ENCODE data around the gene SLC12A5. TPM values are rescaled to one million over a fixed set of nuclear protein-coding genes. Genes with fewer than 3 reads are reported as not detected.

The SLC12A5 gene
- total and polyA plus RNA-seq, 2 of the 4 experiments (the other 2 are of a cell fraction): 2.2 TPM; not detected in 1

DNA sequence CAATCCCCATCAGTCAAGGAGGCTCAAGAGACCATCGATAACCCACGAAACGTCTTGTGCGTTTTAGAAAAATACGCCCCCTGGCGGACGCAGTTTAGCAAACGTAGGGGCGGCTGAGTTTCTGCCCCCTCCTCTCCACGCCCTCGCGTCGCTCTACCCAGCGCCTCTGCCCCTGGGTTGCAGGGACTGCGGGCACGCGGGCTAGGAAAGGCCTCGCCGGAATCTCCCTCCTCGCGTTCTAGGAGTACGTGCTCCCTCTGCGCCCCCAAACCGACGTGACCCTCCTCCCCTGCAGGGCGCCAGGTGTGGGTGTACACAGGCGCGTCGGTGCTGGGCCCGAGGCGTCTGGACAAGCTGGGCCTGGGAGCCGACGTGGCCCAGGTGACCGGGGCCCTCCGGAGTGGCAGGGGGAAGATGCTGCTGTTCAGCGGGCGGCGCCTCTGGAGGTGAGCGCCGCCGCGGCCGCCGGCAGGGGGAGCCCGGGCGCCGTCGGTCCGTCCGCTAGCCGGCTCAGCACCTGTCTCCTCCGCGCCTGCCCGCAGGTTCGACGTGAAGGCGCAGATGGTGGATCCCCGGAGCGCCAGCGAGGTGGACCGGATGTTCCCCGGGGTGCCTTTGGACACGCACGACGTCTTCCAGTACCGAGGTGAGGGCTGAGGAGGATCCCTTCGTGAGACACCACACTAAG is 15.0 kb upstream of the SLC12A5 start:
- no peak overlapping the region for H3K18ac ChIP-seq (ENCODE audit: low read depth, low read length)
- no peak overlapping the region for H4K5ac ChIP-seq (ENCODE audit: low read depth, low read length)
- H3K4me3 ChIP-seq (ENCODE audit: insufficient read depth, low read depth, low read length): no peak overlapping the region
- no peak overlapping the region for H2AK5ac ChIP-seq (ENCODE audit: low read depth, low read length)
- no peak overlapping the region; the same call in 1 of the 2 replicates for H3K4me2 ChIP-seq (ENCODE audit: low read depth, low read length)
- peak overlapping the region; percentile 82 for H2AFZ ChIP-seq (replicated peaks; ENCODE audit: low read length, poor library complexity)
- H3K9ac ChIP-seq (ENCODE audit: low read depth, low read length): no peak overlapping the region
- DNase-seq (peak; percentile 32), ATAC-seq (ENCODE audit: low read depth) (peak; percentile 89)
- no peak overlapping the region for H3K23ac ChIP-seq (ENCODE audit: low read depth, low read length)
- H3K4me1 ChIP-seq (ENCODE audit: control insufficient read depth, insufficient read depth, low read length): no peaks in the 10 kb centered on the region
- no peak overlapping the region for H2BK15ac ChIP-seq (ENCODE audit: low read depth, low read length)
- no peak overlapping the region for H3K27ac ChIP-seq (ENCODE audit: insufficient read depth, low read length)
- H3K36me3 ChIP-seq (ENCODE audit: control insufficient read depth, insufficient read depth, low read length): no peaks in the 10 kb centered on the region
- no peak overlapping the region for H3K56ac ChIP-seq (ENCODE audit: extremely low read depth, insufficient read depth, low read length)
- ChIA-PET CTCF (interaction anchor here (0.6 to 1.7 kb wide), 4 partner anchors 9 to 266 kb away, joined by 3 to 5 read pairs (median 4); no protein-coding TSS in a partner anchor), POLR2A (ENCODE audit: unreplicated experiment) (no interaction called here)
- TF ChIP-seq BHLHE40 (IDR thresholded peaks at IDR 0.05; ENCODE audit: low read depth, low read length) (no peak), RAD21 (IDR thresholded peaks at IDR 0.05; ENCODE audit: low read length) (peak; percentile 60), RCOR1 (IDR thresholded peaks at IDR 0.05; ENCODE audit: insufficient replicate concordance, low read length) (no peak), MAFK (IDR thresholded peaks at IDR 0.05; ENCODE audit: low read depth, low read length) (no peak), SMC3 (IDR thresholded peaks at IDR 0.05; ENCODE audit: low read depth, low read length) (peak; percentile 42; the same call in 1 of the 2 replicates)
- TF ChIP-seq, protein P1, sequence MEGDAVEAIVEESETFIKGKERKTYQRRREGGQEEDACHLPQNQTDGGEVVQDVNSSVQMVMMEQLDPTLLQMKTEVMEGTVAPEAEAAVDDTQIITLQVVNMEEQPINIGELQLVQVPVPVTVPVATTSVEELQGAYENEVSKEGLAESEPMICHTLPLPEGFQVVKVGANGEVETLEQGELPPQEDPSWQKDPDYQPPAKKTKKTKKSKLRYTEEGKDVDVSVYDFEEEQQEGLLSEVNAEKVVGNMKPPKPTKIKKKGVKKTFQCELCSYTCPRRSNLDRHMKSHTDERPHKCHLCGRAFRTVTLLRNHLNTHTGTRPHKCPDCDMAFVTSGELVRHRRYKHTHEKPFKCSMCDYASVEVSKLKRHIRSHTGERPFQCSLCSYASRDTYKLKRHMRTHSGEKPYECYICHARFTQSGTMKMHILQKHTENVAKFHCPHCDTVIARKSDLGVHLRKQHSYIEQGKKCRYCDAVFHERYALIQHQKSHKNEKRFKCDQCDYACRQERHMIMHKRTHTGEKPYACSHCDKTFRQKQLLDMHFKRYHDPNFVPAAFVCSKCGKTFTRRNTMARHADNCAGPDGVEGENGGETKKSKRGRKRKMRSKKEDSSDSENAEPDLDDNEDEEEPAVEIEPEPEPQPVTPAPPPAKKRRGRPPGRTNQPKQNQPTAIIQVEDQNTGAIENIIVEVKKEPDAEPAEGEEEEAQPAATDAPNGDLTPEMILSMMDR (conservative IDR thresholded peaks at IDR 0.05; ENCODE audit: low read depth, low read length): peak; percentile 67
- 2% methylated on average over 23 of the region's 67 CpGs; no CpG with 5 or more reads in 1 of the 2 experiments for WGBS, 2 experiments (ENCODE audit: extremely low coverage in 2 of 2, insufficient read length in 1 of 2)
- peaks cover 14% of the 10 kb centered on the region for H3K9me3 ChIP-seq (ENCODE audit: control insufficient read depth, insufficient read depth, low read length)
- H4K20me1 ChIP-seq (ENCODE audit: insufficient read depth, low read length): no peaks in the 10 kb centered on the region; the same call in 1 of the 2 replicates
- H3K79me1 ChIP-seq (ENCODE audit: low read depth in 1 of 2, low read length in 2 of 2): no peaks in the 10 kb centered on the region
- no peaks in the 10 kb centered on the region for H3K9me1 ChIP-seq (ENCODE audit: insufficient read depth, low read length)
- H3K27me3 ChIP-seq (ENCODE audit: control insufficient read depth, insufficient read depth, low read length): peaks cover 69% of the 10 kb centered on the region
- no peak overlapping the region for H2BK5ac ChIP-seq (ENCODE audit: low read depth, low read length, poor library complexity, severe bottlenecking)
- H4K91ac ChIP-seq (ENCODE audit: insufficient read depth, low read depth, low read length): no peak overlapping the region
- no peak overlapping the region for H4K8ac ChIP-seq (ENCODE audit: low read depth in 2 of 2, low read length in 2 of 2)
- no peak overlapping the region for H3K4ac ChIP-seq (ENCODE audit: low read depth, low read length)
- intact Hi-C loops (cut with micrococcal nuclease) (loop anchor here (2.0 to 10.0 kb wide), 2 partner anchors 335 to 469 kb away; partner anchors contain the start of gene EPPIN), dilution Hi-C loops (cut with HindIII; ENCODE audit: low sequenced_read_pairs, unreplicated experiment) (no loop called here), in situ Hi-C loops (cut with MboI; ENCODE audit: low sequenced_read_pairs) (no loop called here)
- no TSS peak for BruUV-seq (replicated peaks)
- no peak overlapping the region for H2BK20ac ChIP-seq (ENCODE audit: low read depth, low read length)
- no peak overlapping the region for H2AK9ac ChIP-seq (replicated peaks; ENCODE audit: low read depth, low read length, poor library complexity)
- H3K14ac ChIP-seq (replicated peaks; ENCODE audit: low read depth, low read length): no peak overlapping the region
- H2BK120ac ChIP-seq (ENCODE audit: low read depth, low read length): no peak overlapping the region
